H1 (cell line): ENCODE measurements around the gene IRX4. TPM values are rescaled to one million over a fixed set of nuclear protein-coding genes. Genes with fewer than 3 reads are reported as not detected.

ENCODE experiments used
- ATF2 ChIP-seq: IDR thresholded peaks from 2 replicates; pipeline ENCODE4 v1.6.1; 2012; ENCODE audit warnings: low read length, inconsistent platforms
- CBX8 ChIP-seq: fragments of 300-800, 300-1000 bp; sonication (generic); IDR thresholded peaks from 2 replicates; pipeline ENCODE4 v1.7.1; 2016; ENCODE audit warnings: low read depth, low read length, borderline replicate concordance
- CEBPB ChIP-seq: IDR thresholded peaks from 2 replicates; pipeline ENCODE4 v1.6.1; 2012; ENCODE audit warnings: low read depth, low read length
- CREB1 ChIP-seq: IDR thresholded peaks from 2 replicates; pipeline ENCODE4 v1.6.1; 2012; ENCODE audit warnings: inconsistent platforms
- EP300 ChIP-seq, 2 experiments: IDR thresholded peaks; 1 replicate in 1 of 2; 2 replicates in 1 of 2; pipeline ENCODE4 v1.6.1; 2011 to 2012; ENCODE audit warnings: low read depth in 2 of 2, low read length in 2 of 2, mild to moderate bottlenecking in 2 of 2, borderline replicate concordance in 1 of 2, inconsistent platforms in 1 of 2, moderate library complexity in 1 of 2
- GTF2F1 ChIP-seq: IDR thresholded peaks from 2 replicates; pipeline ENCODE4 v1.6.1; 2012; ENCODE audit warnings: low read depth, low read length, improper control_type of control experiment, borderline replicate concordance
- JUND ChIP-seq: IDR thresholded peaks from 2 replicates; pipeline ENCODE4 v1.6.1; 2011; ENCODE audit warnings: mild to moderate bottlenecking, improper control_type of control experiment, low read length
- NRF1 ChIP-seq: IDR thresholded peaks from 2 replicates; pipeline ENCODE4 v1.6.1; 2011; ENCODE audit warnings: mild to moderate bottlenecking, low read depth, low read length, improper control_type of control experiment
- RFX5 ChIP-seq: IDR thresholded peaks from 2 replicates; pipeline ENCODE4 v1.6.1; 2011; ENCODE audit warnings: low read depth, low read length, improper control_type of control experiment, borderline replicate concordance
- RNF2 ChIP-seq: fragments of 200-900, 300-1000 bp; sonication (generic); IDR thresholded peaks from 2 replicates; pipeline ENCODE4 v1.7.1; 2016; ENCODE audit warnings: borderline replicate concordance, low read depth, mild to moderate bottlenecking, antibody characterized with exemption, low read length; ENCODE audit not compliant: poor library complexity, severe bottlenecking; ENCODE audit errors: missing control alignments
- SIX5 ChIP-seq: IDR thresholded peaks from 2 replicates; pipeline ENCODE4 v1.6.1; 2011; ENCODE audit warnings: mild to moderate bottlenecking, low read depth, low read length
- TAF1 ChIP-seq: IDR thresholded peaks from 2 replicates; pipeline ENCODE4 v1.6.1; 2011; ENCODE audit warnings: mild to moderate bottlenecking, low read depth, low read length
- polyA plus RNA-seq, 7 experiments: library from polyadenylated mRNA; depleted of rRNA in 3 of 7; stranded (reverse) in 5 of 7; unstranded in 2 of 7; fragments of >200 nt in 5 of 7; fragments of 200-250 nt in 2 of 7; gene quantifications; 1 replicate in 5 of 7; 2 replicates in 1 of 7; 4 replicates in 1 of 7; pipeline versions ENCODE4 v1.2.1 to v1.2.3, GENCODE V29; 2011 to 2013; ENCODE audit warnings: missing spikeins in 2 of 7, mixed read lengths in 2 of 7
- total RNA-seq: library from RNA; stranded (reverse); fragmentation: NEBNext Ultra II Directional; extraction: Animal tissue kit (Norgen Biotek cat#: 25700); gene quantifications from 2 replicates; pipeline ENCODE4 v1.2.1, GENCODE V29; 2021

The IRX4 gene
- total and polyA plus RNA-seq, 2 of the 8 experiments (the other 6 are each of a cell fraction or from before 2014, with no cell fraction given) = 0.45 to 1.2 TPM

GRCh38 chr5:1881098-1881572 lies 1.6 kb downstream of the IRX4 start (continued):
- peak in 1 of 2 experiments; percentile 13; a peak in 1 of 3 replicates for TF ChIP-seq EP300 (IDR thresholded peaks at IDR 0.05; ENCODE audit: borderline replicate concordance in 1 of 2, low read depth in 2 of 2, low read length in 2 of 2)
- no peak for TF ChIP-seq CEBPB
- peak; percentile 82; the same call in 1 of the 2 replicates for TF ChIP-seq JUND
- TF ChIP-seq SIX5 = no peak
- no peak for TF ChIP-seq RNF2
- 0 out of 2 replicates have a peak, but pooled peaks have one; percentile 27 for TF ChIP-seq CREB1
- TF ChIP-seq CBX8 = no peak
- TF ChIP-seq GTF2F1 = no peak
- TF ChIP-seq TAF1 = no peak
- no peak for TF ChIP-seq RFX5
- no peak for TF ChIP-seq NRF1
- TF ChIP-seq ATF2 = no peak
